Measurements from ENCODE around the gene ERF.

The ERF gene

DNA sequence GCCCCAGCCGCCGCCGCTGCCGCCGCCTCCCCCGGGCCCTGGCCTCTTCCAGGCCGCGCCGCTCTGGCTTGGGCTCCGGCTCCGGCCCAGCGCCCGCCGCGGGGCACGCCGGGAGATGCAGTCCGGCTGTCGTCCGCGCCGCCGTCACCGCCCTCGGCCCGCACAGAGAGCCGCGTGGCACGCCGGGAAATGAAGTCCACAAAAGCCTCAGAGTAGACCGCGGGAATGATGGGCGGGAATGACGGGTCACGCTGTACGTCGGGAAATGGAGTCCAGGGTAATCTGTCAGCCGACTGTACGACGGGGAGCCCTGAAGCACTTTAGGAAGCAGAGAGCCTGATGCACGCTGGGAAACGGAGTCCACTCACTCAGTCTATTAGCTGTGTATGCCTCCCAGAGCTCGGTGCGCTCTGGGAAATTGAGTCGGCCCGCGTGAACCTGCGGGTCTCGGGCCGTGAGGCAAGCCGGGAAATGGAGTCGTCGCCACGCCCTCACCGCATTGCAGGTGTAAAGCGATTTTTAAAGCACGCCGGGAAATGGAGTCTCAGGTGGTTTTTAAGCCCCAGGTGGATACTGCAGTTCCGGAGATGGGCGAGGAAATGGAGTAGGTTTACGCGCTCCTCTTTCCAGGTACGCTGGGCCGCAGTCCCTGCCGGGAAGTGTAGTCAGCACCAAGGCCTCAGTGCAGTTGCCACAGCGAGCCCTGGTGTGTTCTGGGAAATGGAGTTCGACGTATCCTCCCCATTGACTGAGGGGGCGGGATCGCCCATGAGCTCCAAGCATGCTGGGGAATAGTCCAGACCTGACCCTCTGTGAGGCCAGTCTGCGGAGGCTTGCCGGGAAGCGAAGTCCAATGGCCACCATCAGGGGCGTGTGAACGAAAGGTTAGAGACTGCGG lies 12.2 kb downstream of the ERF start, which contains the start of gene GSK3A:
GSK3A (minus strand) TSS at position 91 of the 898 bp plus-strand sequence. CDS start 137 bp downstream, outside the sequence.
- no peak within 1 kb of the TSS for H3K4ac ChIP-seq (ENCODE audit: low read length)
- H2BK120ac ChIP-seq (ENCODE audit: low read depth, low read length), result peak within 1 kb of the TSS; percentile 27
- H4K91ac ChIP-seq (ENCODE audit: low read depth, low read length, poor library complexity), result no peak within 1 kb of the TSS
- H3K18ac ChIP-seq (ENCODE audit: low read length), result peak within 1 kb of the TSS; percentile 89
- no peaks in the 10 kb centered on the region for H3K9me3 ChIP-seq (replicated peaks in 1 of 2; ENCODE audit: control insufficient read depth in 2 of 2, insufficient read depth in 1 of 2, low read depth in 1 of 2, low read length in 2 of 2)
- peak within 1 kb of the TSS; percentile 61 for H3K4me2 ChIP-seq (ENCODE audit: insufficient read depth, low read length, poor library complexity, severe bottlenecking)
- H3K9ac ChIP-seq (ENCODE audit: low read depth, low read length, poor library complexity), result peak within 1 kb of the TSS; percentile 88
- no peak within 1 kb of the TSS for H4K8ac ChIP-seq (ENCODE audit: low read depth, low read length)
- H3K4me3 ChIP-seq (ENCODE audit: low read length in 2 of 2), result peak within 1 kb of the TSS; percentile 52 to 86
- DNase-seq (ENCODE audit: low spot score), result peak; percentile 99
- H2BK5ac ChIP-seq (ENCODE audit: low read length), result no peak within 1 kb of the TSS
- no CpG with 5 or more reads among the region's 76 CpGs for WGBS, 2 donors (ENCODE audit: extremely low coverage in 2 of 2, insufficient read length in 2 of 2, insufficient replicate concordance in 1 of 2)
- H3K23ac ChIP-seq (ENCODE audit: low read depth, low read length, poor library complexity), result peak within 1 kb of the TSS; percentile 9
- H3K4me1 ChIP-seq (ENCODE audit: control insufficient read depth in 2 of 2, insufficient read depth in 1 of 2, low read depth in 1 of 2, low read length in 2 of 2), result peaks cover 0 to 8% of the 10 kb centered on the region in 2 donors
- peak within 1 kb of the TSS; percentile 85 for H2AFZ ChIP-seq (ENCODE audit: low read length)
- H2BK12ac ChIP-seq (ENCODE audit: low read length), result no peak within 1 kb of the TSS
- H3K79me1 ChIP-seq (ENCODE audit: low read depth, low read length), result peaks cover 9% of the 10 kb centered on the region
- peak within 1 kb of the TSS; percentile 75 for H3K27ac ChIP-seq (replicated peaks; ENCODE audit: low read length)
- no peak within 1 kb of the TSS for H3K14ac ChIP-seq (ENCODE audit: low read length)
- H3K36me3 ChIP-seq (replicated peaks in 1 of 2; ENCODE audit: control insufficient read depth in 2 of 2, insufficient read depth in 2 of 2, low read length in 2 of 2), result peaks cover 11 to 38% of the 10 kb centered on the region in 2 donors
- no peak within 1 kb of the TSS for H2BK15ac ChIP-seq (ENCODE audit: low read length)
- H3K27me3 ChIP-seq (ENCODE audit: control insufficient read depth in 3 of 3, insufficient read depth in 3 of 3, low read depth in 1 of 3, low read length in 3 of 3), result no peaks in the 10 kb centered on the region
- peak within 1 kb of the TSS; percentile 34 for H2AK5ac ChIP-seq (ENCODE audit: low read depth, low read length)

DNA sequence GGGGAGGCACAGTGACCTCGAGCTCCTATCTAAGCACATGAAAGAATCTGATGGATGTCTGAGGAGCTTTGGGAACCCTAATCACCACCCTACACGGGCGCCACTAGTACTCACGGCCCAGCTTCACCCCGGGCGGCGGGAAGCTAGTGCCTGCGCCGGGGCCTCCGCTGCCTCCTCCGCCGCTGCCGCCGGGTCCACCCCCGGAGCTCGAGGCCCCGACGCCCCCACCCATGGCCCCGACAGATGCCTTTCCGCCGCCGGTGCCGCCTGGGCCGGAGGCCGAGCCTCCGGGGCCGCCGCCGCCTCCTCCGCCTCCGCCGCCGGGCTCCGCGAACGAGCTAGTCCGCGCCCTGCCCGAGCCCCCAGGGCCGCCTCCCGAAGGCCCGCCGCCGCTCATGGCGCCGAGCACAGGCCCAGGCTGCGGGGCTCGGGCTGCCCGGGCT lies 12.8 kb downstream of the ERF start:
- Histone ChIP-seq H3K27ac (replicated peaks; ENCODE audit: low read length) (no peak overlapping the region), H3K4me2 (ENCODE audit: insufficient read depth, low read length, poor library complexity, severe bottlenecking) (peak overlapping the region; percentile 61), H2BK120ac (ENCODE audit: low read depth, low read length) (peak overlapping the region; percentile 27), H3K9me3 (replicated peaks in 1 of 2; ENCODE audit: control insufficient read depth in 2 of 2, insufficient read depth in 1 of 2, low read depth in 1 of 2, low read length in 2 of 2) (no peaks in the 10 kb centered on the region), H3K4me3 (ENCODE audit: low read length in 2 of 2) (peak overlapping the region; percentile 52 to 86), H3K27me3 (ENCODE audit: control insufficient read depth in 3 of 3, insufficient read depth in 3 of 3, low read depth in 1 of 3, low read length in 3 of 3) (no peaks in the 10 kb centered on the region), H3K14ac (ENCODE audit: low read length) (no peak overlapping the region), H2BK12ac (ENCODE audit: low read length) (no peak overlapping the region), H2BK15ac (ENCODE audit: low read length) (no peak overlapping the region), H2AK5ac (ENCODE audit: low read depth, low read length) (peak overlapping the region; percentile 34), H4K8ac (ENCODE audit: low read depth, low read length) (no peak overlapping the region), H3K18ac (ENCODE audit: low read length) (peak overlapping the region; percentile 89), H3K79me1 (ENCODE audit: low read depth, low read length) (peaks cover 9% of the 10 kb centered on the region), H3K9ac (ENCODE audit: low read depth, low read length, poor library complexity) (peak overlapping the region; percentile 88), H2BK5ac (ENCODE audit: low read length) (no peak overlapping the region), H3K23ac (ENCODE audit: low read depth, low read length, poor library complexity) (peak overlapping the region; percentile 9), H2AFZ (ENCODE audit: low read length) (peak overlapping the region; percentile 63), H3K36me3 (replicated peaks in 1 of 2; ENCODE audit: control insufficient read depth in 2 of 2, insufficient read depth in 2 of 2, low read length in 2 of 2) (peaks cover 11 to 36% of the 10 kb centered on the region in 2 donors), H3K4ac (ENCODE audit: low read length) (no peak overlapping the region), H3K4me1 (ENCODE audit: control insufficient read depth in 2 of 2, insufficient read depth in 1 of 2, low read depth in 1 of 2, low read length in 2 of 2) (peaks cover 0 to 8% of the 10 kb centered on the region in 2 donors), H4K91ac (ENCODE audit: low read depth, low read length, poor library complexity) (no peak overlapping the region)
- WGBS, 2 donors (ENCODE audit: extremely low coverage in 2 of 2, insufficient read length in 2 of 2, insufficient replicate concordance in 1 of 2), result no CpG with 5 or more reads among the region's 49 CpGs
- no peak for DNase-seq (ENCODE audit: low spot score)

DNA sequence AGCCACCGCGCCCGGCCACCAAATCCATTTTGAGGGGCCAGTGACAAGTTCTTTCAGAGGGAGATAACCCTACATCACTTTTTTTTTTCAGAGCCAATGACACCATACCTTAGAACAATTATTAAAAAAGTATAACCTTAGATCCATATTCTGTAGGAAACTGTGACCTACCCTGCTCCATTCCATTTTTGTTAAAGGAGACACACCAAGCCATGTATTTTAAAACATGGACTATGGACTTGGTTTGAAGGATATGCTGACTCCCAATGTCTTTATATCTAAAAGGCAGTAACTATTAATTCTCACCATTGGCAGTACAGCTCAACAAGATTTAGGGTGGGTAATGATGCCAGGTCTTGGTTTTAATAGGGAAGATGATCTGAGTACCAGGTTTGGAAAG lies 13.6 kb downstream of the ERF start:
- H3K23ac ChIP-seq (ENCODE audit: low read depth, low read length, poor library complexity), result no peak overlapping the region
- H3K9ac ChIP-seq (ENCODE audit: low read depth, low read length, poor library complexity), result no peak overlapping the region
- no peak overlapping the region for H3K14ac ChIP-seq (ENCODE audit: low read length)
- H3K27me3 ChIP-seq (ENCODE audit: control insufficient read depth in 3 of 3, insufficient read depth in 3 of 3, low read depth in 1 of 3, low read length in 3 of 3), result no peaks in the 10 kb centered on the region
- WGBS, 2 donors (ENCODE audit: extremely low coverage in 2 of 2, insufficient read length in 2 of 2, insufficient replicate concordance in 1 of 2), result no CpG with 5 or more reads among the region's 3 CpGs
- no peak overlapping the region for H3K18ac ChIP-seq (ENCODE audit: low read length)
- H3K9me3 ChIP-seq (replicated peaks in 1 of 2; ENCODE audit: control insufficient read depth in 2 of 2, insufficient read depth in 1 of 2, low read depth in 1 of 2, low read length in 2 of 2), result no peaks in the 10 kb centered on the region
- H2BK15ac ChIP-seq (ENCODE audit: low read length), result no peak overlapping the region
- H2AK5ac ChIP-seq (ENCODE audit: low read depth, low read length), result no peak overlapping the region
- peaks cover 13 to 38% of the 10 kb centered on the region in 2 donors for H3K36me3 ChIP-seq (replicated peaks in 1 of 2; ENCODE audit: control insufficient read depth in 2 of 2, insufficient read depth in 2 of 2, low read length in 2 of 2)
- peaks cover 0 to 8% of the 10 kb centered on the region in 2 donors for H3K4me1 ChIP-seq (ENCODE audit: control insufficient read depth in 2 of 2, insufficient read depth in 1 of 2, low read depth in 1 of 2, low read length in 2 of 2)
- H4K8ac ChIP-seq (ENCODE audit: low read depth, low read length), result no peak overlapping the region
- H2AFZ ChIP-seq (ENCODE audit: low read length), result no peak overlapping the region
- no peak for DNase-seq (ENCODE audit: low spot score)
- H3K4me2 ChIP-seq (ENCODE audit: insufficient read depth, low read length, poor library complexity, severe bottlenecking), result peak overlapping the region; percentile 61
- H4K91ac ChIP-seq (ENCODE audit: low read depth, low read length, poor library complexity), result no peak overlapping the region
- H3K4me3 ChIP-seq (ENCODE audit: low read length in 2 of 2), result peak overlapping the region; percentile 52 to 86
- no peak overlapping the region for H3K4ac ChIP-seq (ENCODE audit: low read length)
- H2BK120ac ChIP-seq (ENCODE audit: low read depth, low read length), result no peak overlapping the region
- H2BK12ac ChIP-seq (ENCODE audit: low read length), result no peak overlapping the region
- H2BK5ac ChIP-seq (ENCODE audit: low read length), result no peak overlapping the region
- H3K27ac ChIP-seq (replicated peaks; ENCODE audit: low read length), result no peak overlapping the region
- peaks cover 9% of the 10 kb centered on the region for H3K79me1 ChIP-seq (ENCODE audit: low read depth, low read length)

DNA sequence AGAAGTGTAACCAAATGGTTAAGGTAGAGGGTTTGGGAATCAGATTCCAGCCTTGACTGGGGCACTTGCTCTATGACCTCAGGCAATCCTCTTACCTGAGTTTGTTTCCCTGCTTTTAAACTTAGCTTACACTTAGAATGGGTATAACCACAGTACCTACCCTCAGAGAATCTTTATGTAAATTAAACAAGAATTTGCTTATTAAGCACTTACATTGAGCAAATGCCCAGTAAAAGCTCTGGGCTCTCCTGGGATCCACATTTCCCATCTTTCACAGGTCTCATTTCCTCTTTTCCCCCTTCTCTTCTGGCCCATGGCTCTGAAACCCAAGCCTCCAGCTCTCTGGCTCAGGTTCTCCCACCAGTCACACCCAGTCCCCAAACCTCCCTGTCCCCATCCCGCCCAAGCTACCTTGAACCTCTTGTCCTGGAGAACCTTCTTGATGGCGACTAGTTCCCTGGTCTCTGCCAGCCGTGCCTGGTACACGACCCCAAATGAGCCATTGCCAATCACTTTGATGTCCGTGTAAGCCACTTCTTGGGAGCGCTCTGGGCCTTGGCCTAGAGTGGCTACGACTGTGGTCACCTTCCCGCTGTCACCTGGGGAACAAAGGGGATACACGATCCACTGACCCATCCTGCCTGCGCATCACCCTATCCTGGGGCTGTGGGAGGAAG lies 15.2 kb downstream of the ERF start:
- no peak overlapping the region for H4K8ac ChIP-seq (ENCODE audit: low read depth, low read length)
- H3K4ac ChIP-seq (ENCODE audit: low read length), result no peak overlapping the region
- H3K4me3 ChIP-seq (ENCODE audit: low read length in 2 of 2), result no peak overlapping the region
- no peak overlapping the region for H3K27ac ChIP-seq (replicated peaks; ENCODE audit: low read length)
- peaks cover 9% of the 10 kb centered on the region for H3K79me1 ChIP-seq (ENCODE audit: low read depth, low read length)
- H2BK15ac ChIP-seq (ENCODE audit: low read length), result no peak overlapping the region
- H2AFZ ChIP-seq (ENCODE audit: low read length), result no peak overlapping the region
- no peak overlapping the region for H3K18ac ChIP-seq (ENCODE audit: low read length)
- WGBS, 2 donors (ENCODE audit: extremely low coverage in 2 of 2, insufficient read length in 2 of 2, insufficient replicate concordance in 1 of 2), result no CpG with 5 or more reads among the region's 10 CpGs
- no peak overlapping the region for H3K9ac ChIP-seq (ENCODE audit: low read depth, low read length, poor library complexity)
- no peak overlapping the region for H2BK5ac ChIP-seq (ENCODE audit: low read length)
- no peak overlapping the region for H2BK12ac ChIP-seq (ENCODE audit: low read length)
- no peak overlapping the region for H3K4me2 ChIP-seq (ENCODE audit: insufficient read depth, low read length, poor library complexity, severe bottlenecking)
- H3K4me1 ChIP-seq (ENCODE audit: control insufficient read depth in 2 of 2, insufficient read depth in 1 of 2, low read depth in 1 of 2, low read length in 2 of 2), result peaks cover 0 to 5% of the 10 kb centered on the region in 2 donors
- H3K14ac ChIP-seq (ENCODE audit: low read length), result no peak overlapping the region
- no peak overlapping the region for H3K23ac ChIP-seq (ENCODE audit: low read depth, low read length, poor library complexity)
- no peak overlapping the region for H4K91ac ChIP-seq (ENCODE audit: low read depth, low read length, poor library complexity)
- H3K27me3 ChIP-seq (ENCODE audit: control insufficient read depth in 3 of 3, insufficient read depth in 3 of 3, low read depth in 1 of 3, low read length in 3 of 3), result no peaks in the 10 kb centered on the region
- no peaks in the 10 kb centered on the region for H3K9me3 ChIP-seq (replicated peaks in 1 of 2; ENCODE audit: control insufficient read depth in 2 of 2, insufficient read depth in 1 of 2, low read depth in 1 of 2, low read length in 2 of 2)
- H2AK5ac ChIP-seq (ENCODE audit: low read depth, low read length), result no peak overlapping the region
- no peak for DNase-seq (ENCODE audit: low spot score)
- H3K36me3 ChIP-seq (replicated peaks in 1 of 2; ENCODE audit: control insufficient read depth in 2 of 2, insufficient read depth in 2 of 2, low read length in 2 of 2), result peaks cover 25 to 54% of the 10 kb centered on the region in 2 donors
- no peak overlapping the region for H2BK120ac ChIP-seq (ENCODE audit: low read depth, low read length)

Data from neuronal stem cell (in vitro differentiated cells).